GM10266 (cell line): ENCODE data around the gene NHLRC3.

Source experiments
- DNase-seq: peaks from one replicate; pipeline ENCODE4 v3.0.0; 2012; ENCODE audit errors: extremely low spot score
- CTCF ChIP-seq: IDR thresholded peaks from 2 replicates; pipeline ENCODE4 v1.5.1; 2012; ENCODE audit warnings: mild to moderate bottlenecking, low read depth; ENCODE audit not compliant: control insufficient read depth, insufficient read depth; ENCODE audit errors: missing control alignments

NHLRC3 gene

GRCh38 chr13:39016087-39016486 lies 22.2 kb upstream of the NHLRC3 start:
- TF ChIP-seq CTCF = no peak

GRCh38 chr13:39016787-39017186 lies 21.5 kb upstream of the NHLRC3 start:
- peak; percentile 53 for TF ChIP-seq CTCF
- peak; percentile 41 for DNase-seq

More at GRCh38 chr13:39016087-39016486, 22.2 kb upstream of the NHLRC3 start:
- DNase-seq = no peak

GRCh38 chr13:39020853-39021462 lies 17.3 kb upstream of the NHLRC3 start:
- no peak for DNase-seq
- no peak for TF ChIP-seq CTCF

GRCh38 chr13:39023316-39023715 lies 14.9 kb upstream of the NHLRC3 start:
- no peak for DNase-seq
- no peak for TF ChIP-seq CTCF

- DNase-seq = no peak
- TF ChIP-seq CTCF = no peak
These were observed 14.5 kb upstream of the NHLRC3 start for GRCh38 chr13:39023761-39024160.

GRCh38 chr13:39025433-39025839 lies 12.8 kb upstream of the NHLRC3 start:
- DNase-seq = no peak
- TF ChIP-seq CTCF = no peak

- no peak for TF ChIP-seq CTCF
These were observed 6.1 kb upstream of the NHLRC3 start for GRCh38 chr13:39032150-39032549.

More at GRCh38 chr13:39032150-39032549, 6.1 kb upstream of the NHLRC3 start:
- DNase-seq = no peak
